HG03280 (cell line): Measurements from ENCODE around the gene SPATS2.

ENCODE experiments used
- ATAC-seq: cut with Tn5 transposase; IDR thresholded peaks from one replicate; pipeline ENCODE4 v1.9.1; 2021; ENCODE audit warnings: mild to moderate bottlenecking, moderate library complexity; ENCODE audit not compliant: unreplicated experiment

Gene SPATS2

GRCh38 chr12:49461221-49461620, 94.0 kb downstream of the SPATS2 start:
- ATAC-seq: no peak

- ATAC-seq: no peak
Observed at GRCh38 chr12:49462083-49462744, 95.0 kb downstream of the SPATS2 start.

GRCh38 chr12:49465132-49465531, 97.9 kb downstream of the SPATS2 start:
- ATAC-seq: no peak

- no peak for ATAC-seq
Observed at GRCh38 chr12:49470986-49471385, 103.7 kb downstream of the SPATS2 start.

DNA sequence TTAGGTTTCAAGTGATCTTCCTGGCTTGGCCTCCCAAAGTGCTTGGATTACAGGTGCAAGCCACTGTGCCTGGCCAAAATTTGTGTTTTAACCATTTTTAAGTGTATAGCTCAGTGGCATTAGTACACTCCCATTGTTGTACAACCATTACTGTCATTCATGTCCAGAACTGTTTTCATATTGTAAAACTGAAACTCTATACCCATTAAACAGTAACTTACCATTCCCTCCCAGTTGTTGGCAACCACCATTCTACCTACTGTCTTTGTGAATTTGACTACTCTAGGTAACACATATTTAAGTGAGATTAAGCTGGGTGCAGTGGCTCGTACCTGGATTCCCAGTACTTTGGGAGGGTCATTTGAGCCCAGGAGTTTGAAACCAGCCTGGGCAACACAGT, 104.3 kb downstream of the SPATS2 start:
- ATAC-seq: no peak

DNA sequence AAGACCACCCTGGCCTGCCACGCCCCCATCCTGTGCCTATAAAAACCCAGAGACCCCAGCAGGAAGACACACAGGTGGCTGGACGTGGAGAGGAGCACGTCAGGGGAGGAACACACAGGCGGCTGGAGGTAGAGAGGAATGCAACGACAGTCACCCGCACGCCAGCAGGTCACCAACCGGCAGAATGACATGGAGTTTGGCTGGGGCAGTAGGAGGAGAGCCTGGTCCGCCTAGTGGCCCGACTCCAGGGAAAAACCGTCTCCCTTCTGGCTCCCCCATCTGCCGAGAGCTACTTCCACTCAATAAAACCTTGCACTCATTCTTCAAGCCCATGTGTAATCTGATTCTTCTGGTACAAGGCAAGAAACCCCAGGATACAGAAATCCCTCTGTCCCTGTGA, 108.8 kb downstream of the SPATS2 start:
- ATAC-seq: no peak

DNA sequence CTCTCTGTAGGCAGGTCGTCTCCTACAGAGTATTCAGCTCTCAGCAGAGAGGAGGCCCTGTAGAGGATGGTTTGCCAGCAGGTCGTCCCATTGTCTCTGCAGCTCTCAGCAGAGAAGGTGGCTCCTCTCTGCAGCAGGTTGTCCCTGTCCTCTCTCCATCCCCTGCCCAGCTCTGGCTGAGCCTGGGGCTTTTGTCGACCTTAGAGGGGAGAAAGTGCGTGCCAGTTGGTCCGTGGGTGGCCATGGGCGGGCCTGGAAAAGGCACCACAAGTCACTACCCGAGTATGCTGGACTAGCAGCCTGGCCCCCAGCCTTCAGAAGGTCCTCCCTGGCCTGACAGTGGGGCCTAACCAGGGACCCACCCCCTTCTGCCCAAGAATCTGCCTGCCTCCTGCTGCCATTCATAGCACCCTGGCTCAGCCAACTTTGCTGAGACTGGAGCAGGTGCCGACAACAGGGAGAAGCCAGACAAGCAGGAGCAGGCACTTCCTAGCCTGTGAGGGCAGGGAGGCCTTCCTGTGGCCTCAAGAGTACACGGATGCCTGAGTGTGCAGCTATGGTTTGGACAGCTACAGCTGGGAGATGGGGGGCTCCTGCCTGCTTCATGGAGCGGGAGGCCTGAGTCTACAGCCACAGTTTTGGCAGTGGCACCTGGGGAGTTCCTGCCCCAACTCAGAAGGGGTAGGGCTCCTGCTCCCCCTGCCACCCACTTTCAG, 111.8 kb downstream of the SPATS2 start:
- ATAC-seq: no peak

GRCh38 chr12:49482095-49483051, 115.1 kb downstream of the SPATS2 start:
- no peak for ATAC-seq

- ATAC-seq: no peak
Observed at GRCh38 chr12:49483619-49484018, 116.4 kb downstream of the SPATS2 start.

- ATAC-seq: no peak
Observed at GRCh38 chr12:49487605-49488004, 120.3 kb downstream of the SPATS2 start.

GRCh38 chr12:49489154-49489553, 121.9 kb downstream of the SPATS2 start:
- ATAC-seq: no peak

- ATAC-seq: no peak
Observed at GRCh38 chr12:49489720-49490119, 122.5 kb downstream of the SPATS2 start.

DNA sequence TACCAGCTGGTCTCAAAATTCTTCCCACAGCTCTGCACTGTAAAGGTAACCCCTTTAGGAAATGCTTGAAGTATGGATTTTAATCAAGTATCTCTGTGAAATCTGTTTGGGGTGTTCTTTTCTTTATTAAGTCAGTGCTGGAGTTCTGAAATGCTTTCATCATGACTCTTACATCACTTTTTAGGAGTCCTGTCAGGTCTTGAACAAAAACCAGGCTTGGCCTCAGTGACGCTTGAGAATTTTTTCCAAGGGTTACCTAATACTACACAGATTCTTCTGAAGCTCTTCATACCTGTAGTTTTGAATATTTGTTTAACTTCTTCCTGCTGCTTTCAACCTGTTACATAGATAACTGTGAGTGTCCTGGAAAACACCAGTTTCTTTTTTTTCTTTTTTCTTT, 124.6 kb downstream of the SPATS2 start:
- ATAC-seq: no peak

DNA sequence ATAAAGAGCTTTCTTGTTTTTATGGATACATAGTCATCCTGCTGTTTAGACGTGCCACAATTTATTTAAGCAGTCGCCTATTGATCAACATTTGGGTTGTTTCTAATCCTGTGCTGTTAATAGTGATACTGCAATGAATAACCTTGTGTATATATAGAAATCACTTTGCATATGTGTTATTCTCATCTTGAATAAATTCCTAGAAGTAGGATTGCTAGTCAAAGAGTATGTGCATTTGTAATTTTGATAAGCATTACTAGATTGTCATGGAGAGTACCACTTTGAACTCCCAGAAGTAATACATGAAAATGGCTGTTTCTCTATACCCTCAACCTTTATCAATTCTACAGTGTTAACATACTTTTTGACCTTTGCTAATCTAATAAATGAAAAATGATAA, 126.6 kb downstream of the SPATS2 start:
- no peak for ATAC-seq

- ATAC-seq: no peak
Observed at GRCh38 chr12:49496417-49497360, 129.4 kb downstream of the SPATS2 start.

- no peak for ATAC-seq
Observed at GRCh38 chr12:49501895-49502294, 134.6 kb downstream of the SPATS2 start.

- no peak for ATAC-seq
Observed at GRCh38 chr12:49502590-49502989, 135.3 kb downstream of the SPATS2 start.

DNA sequence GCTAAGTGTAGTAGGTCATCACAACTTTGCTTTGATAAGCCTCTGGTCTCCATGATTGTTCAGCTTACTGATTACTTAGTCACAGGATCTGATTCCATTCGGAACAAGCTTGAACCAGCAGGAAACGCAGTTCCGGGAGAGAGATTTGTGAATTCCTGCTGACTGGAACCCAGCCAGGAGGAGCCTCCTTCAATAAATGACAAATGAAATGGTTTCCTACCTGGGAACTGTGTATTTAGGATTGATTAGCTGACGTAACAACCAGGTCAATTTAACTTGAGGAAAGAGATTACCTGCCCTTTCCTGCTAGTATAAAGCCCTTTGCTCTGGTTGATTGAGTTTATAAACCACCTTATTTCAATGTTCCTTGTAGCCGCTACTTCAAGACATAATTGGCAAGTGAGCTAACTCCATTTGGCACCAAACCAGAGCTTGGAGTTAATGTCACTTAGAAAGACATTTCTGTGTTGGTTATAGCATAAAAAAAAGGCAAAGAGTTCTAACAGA, 136.5 kb downstream of the SPATS2 start:
- no peak for ATAC-seq

DNA sequence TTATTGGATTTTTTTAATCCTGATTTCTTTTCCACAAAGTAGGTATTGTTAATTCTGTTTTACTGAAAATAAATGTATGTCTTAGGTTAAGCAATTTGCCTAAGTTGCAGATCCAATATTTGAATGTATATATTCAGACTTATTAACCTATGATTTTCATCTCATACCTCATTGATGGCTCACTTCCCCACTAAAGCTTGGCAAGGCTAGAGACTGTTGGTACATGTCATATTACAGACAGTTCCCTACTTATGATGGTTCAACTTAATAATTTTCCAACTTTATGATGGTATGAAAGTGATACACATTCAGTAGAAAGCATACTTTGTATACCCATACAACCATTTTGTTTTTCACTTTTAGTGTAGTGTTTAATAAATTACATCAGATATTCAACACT, 138.4 kb downstream of the SPATS2 start:
- no peak for ATAC-seq

- no peak for ATAC-seq
Observed at GRCh38 chr12:49507139-49507538, 139.9 kb downstream of the SPATS2 start.
